MM.1S (cell line): Measurements from ENCODE around the gene IL15.

ENCODE experiments used
- DNase-seq: peaks from one replicate; pipeline ENCODE4 v3.0.0-alpha.2; 2015
- H2AFZ ChIP-seq: fragments of 300-600 bp; sonication (generic); 2 replicates; pipeline ENCODE4 v1.6.0; 2016; ENCODE audit warnings: antibody characterized with exemption, low read length
- H3F3A ChIP-seq: fragments of 300-600 bp; sonication (generic); 2 replicates; pipeline ENCODE4 v1.6.1; 2016; ENCODE audit warnings: mild to moderate bottlenecking, antibody characterized with exemption, low read length, moderate library complexity, mixed read lengths; ENCODE audit not compliant: insufficient read depth
- H3K27ac ChIP-seq: fragments of 300-600 bp; sonication (generic); 2 replicates; pipeline ENCODE4 v1.5.1; 2016; ENCODE audit warnings: mild to moderate bottlenecking, low read length
- H3K27me3 ChIP-seq: fragments of 300-600 bp; sonication (generic); replicated peaks from 2 replicates; pipeline ENCODE4 v1.6.0; 2016; ENCODE audit warnings: low read length; ENCODE audit not compliant: insufficient read depth
- H3K36me3 ChIP-seq: fragments of 300-600 bp; sonication (generic); replicated peaks from 2 replicates; pipeline ENCODE4 v1.6.1; 2016; ENCODE audit warnings: mild to moderate bottlenecking, low read length, mixed read lengths; ENCODE audit not compliant: insufficient read depth
- H3K4me1 ChIP-seq: fragments of 300-600 bp; sonication (generic); 2 replicates; pipeline ENCODE4 v1.6.1; 2016; ENCODE audit warnings: low read length, mixed read lengths
- H3K4me2 ChIP-seq: fragments of 300-600 bp; sonication (generic); 2 replicates; pipeline ENCODE4 v1.6.0; 2016; ENCODE audit warnings: low read depth, low read length
- H3K4me3 ChIP-seq: fragments of 300-600 bp; sonication (generic); 2 replicates; pipeline ENCODE4 v1.5.1; 2016; ENCODE audit warnings: low read length, mixed read lengths
- H3K79me2 ChIP-seq: fragments of 300-600 bp; sonication (generic); 2 replicates; pipeline ENCODE4 v1.6.1; 2016; ENCODE audit warnings: mixed run types, low read length, mixed read lengths
- H3K9ac ChIP-seq: fragments of 300-600 bp; sonication (generic); 2 replicates; pipeline ENCODE4 v1.6.1; 2016; ENCODE audit warnings: low read length, mixed read lengths
- H3K9me2 ChIP-seq: fragments of 300-600 bp; sonication (generic); replicated peaks from 2 replicates; pipeline ENCODE4 v1.6.1; 2016; ENCODE audit warnings: mild to moderate bottlenecking, low read length, mixed read lengths; ENCODE audit not compliant: insufficient read depth
- H3K9me3 ChIP-seq: fragments of 300-600 bp; sonication (generic); replicated peaks from 2 replicates; pipeline ENCODE4 v1.6.1; 2016; ENCODE audit warnings: mild to moderate bottlenecking, low read length, mixed read lengths; ENCODE audit not compliant: insufficient read depth
- H4K20me1 ChIP-seq: fragments of 300-600 bp; sonication (generic); 2 replicates; pipeline ENCODE4 v1.6.1; 2016; ENCODE audit warnings: mild to moderate bottlenecking, low read length, moderate library complexity, mixed read lengths; ENCODE audit not compliant: insufficient read depth
- EZH2 ChIP-seq: fragments of 300-600 bp; sonication (generic); optimal IDR thresholded peaks from 2 replicates; pipeline ENCODE3; 2017; ENCODE audit warnings: low read depth, mild to moderate bottlenecking, antibody characterized with exemption, low read length, mixed read lengths
- EZH2phosphoT487 ChIP-seq: fragments of 300-600 bp; sonication (generic); IDR thresholded peaks from 2 replicates; pipeline ENCODE4 v1.6.1; 2018; ENCODE audit warnings: antibody characterized with exemption, low read length
- TF ChIP-seq, protein P1 (sequence below): fragments of 300-600 bp; sonication (generic); IDR thresholded peaks from 2 replicates; pipeline ENCODE4 v1.5.1; 2016; ENCODE audit warnings: antibody characterized with exemption, low read length, mixed read lengths

Gene IL15

DNA sequence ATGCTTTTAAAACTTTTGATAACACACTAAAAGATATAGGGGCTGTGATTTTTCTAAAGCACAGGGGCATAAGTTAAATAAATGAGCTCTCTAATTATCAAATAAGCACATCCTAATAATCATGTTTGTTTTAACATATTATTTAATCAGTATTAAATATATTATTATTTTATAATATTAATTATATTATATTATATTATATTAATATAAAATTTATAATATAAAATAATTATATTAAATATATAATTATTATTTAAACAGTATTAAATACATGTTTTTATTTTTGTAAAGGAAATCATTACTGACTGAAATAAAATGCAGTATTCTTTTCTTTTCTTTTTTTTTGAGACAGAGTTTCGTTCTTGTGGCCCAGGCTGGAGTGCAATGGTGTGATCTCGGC, 136.5 kb downstream of the IL15 start:
- Histone ChIP-seq H3K36me3 (no peaks in the 10 kb centered on the region), H3K27ac (no peak overlapping the region), H3K4me1 (peaks cover 6% of the 10 kb centered on the region; the same call in 1 of the 2 replicates), H3K79me2 (no peaks in the 10 kb centered on the region), H3K4me2 (peak overlapping the region; percentile 64), H2AFZ (peak overlapping the region; percentile 51; the same call in 1 of the 2 replicates), H4K20me1 (no peaks in the 10 kb centered on the region), H3F3A (no peaks in the 10 kb centered on the region), H3K9ac (no peak overlapping the region), H3K4me3 (0 out of 2 replicates have a peak overlapping the region, but pooled peaks have one; percentile 25), H3K27me3 (no peaks in the 10 kb centered on the region), H3K9me2 (no peaks in the 10 kb centered on the region), H3K9me3 (no peaks in the 10 kb centered on the region)
- no peak for DNase-seq
- no peak for TF ChIP-seq EZH2phosphoT487
- no peak for TF ChIP-seq EZH2
- TF ChIP-seq, protein P1, sequence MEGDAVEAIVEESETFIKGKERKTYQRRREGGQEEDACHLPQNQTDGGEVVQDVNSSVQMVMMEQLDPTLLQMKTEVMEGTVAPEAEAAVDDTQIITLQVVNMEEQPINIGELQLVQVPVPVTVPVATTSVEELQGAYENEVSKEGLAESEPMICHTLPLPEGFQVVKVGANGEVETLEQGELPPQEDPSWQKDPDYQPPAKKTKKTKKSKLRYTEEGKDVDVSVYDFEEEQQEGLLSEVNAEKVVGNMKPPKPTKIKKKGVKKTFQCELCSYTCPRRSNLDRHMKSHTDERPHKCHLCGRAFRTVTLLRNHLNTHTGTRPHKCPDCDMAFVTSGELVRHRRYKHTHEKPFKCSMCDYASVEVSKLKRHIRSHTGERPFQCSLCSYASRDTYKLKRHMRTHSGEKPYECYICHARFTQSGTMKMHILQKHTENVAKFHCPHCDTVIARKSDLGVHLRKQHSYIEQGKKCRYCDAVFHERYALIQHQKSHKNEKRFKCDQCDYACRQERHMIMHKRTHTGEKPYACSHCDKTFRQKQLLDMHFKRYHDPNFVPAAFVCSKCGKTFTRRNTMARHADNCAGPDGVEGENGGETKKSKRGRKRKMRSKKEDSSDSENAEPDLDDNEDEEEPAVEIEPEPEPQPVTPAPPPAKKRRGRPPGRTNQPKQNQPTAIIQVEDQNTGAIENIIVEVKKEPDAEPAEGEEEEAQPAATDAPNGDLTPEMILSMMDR: no peak

DNA sequence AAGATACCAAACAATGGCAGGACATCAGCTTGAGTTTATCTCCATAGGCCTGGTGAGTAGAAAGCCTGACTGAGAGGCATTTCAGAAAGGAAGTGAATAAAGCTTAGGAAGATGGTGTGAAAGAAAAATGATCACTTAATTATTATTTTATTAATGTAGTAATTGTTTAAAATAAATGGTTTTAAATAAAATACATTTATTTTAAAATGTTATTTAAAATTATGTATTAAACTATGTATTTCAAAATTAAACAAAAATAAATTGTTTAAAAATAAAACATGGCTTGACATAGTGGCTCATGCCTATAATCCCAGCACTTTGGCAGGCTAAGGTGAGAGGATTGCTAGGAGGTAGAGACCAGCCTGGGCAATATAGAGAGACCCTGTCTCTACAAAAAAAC, 145.8 kb downstream of the IL15 start:
- Histone ChIP-seq H3K4me2 (no peak overlapping the region), H4K20me1 (no peaks in the 10 kb centered on the region), H3K9me3 (no peaks in the 10 kb centered on the region), H3K36me3 (no peaks in the 10 kb centered on the region), H3K9ac (no peak overlapping the region), H3K9me2 (no peaks in the 10 kb centered on the region), H3K79me2 (no peaks in the 10 kb centered on the region), H3K4me1 (no peaks in the 10 kb centered on the region), H3K4me3 (no peak overlapping the region), H3K27me3 (no peaks in the 10 kb centered on the region), H3F3A (no peaks in the 10 kb centered on the region), H2AFZ (no peak overlapping the region), H3K27ac (no peak overlapping the region)
- DNase-seq: no peak
- no peak for TF ChIP-seq EZH2
- TF ChIP-seq, protein P1: no peak
- TF ChIP-seq EZH2phosphoT487: no peak
